Stimulated activated CD4-positive, alpha-beta T cell treated with anti-CD3 and anti-CD28 coated beads, Interleukin-1b, Interleukin-23, amount 100 ng/mL, for 1 hour (primary cell): ENCODE measurements around the gene SCAPER.
"Not testable (repeated sequence)": the region's sequence is repeated elsewhere in the genome, so short reads cannot be mapped to it uniquely, and the experiment has no call there.

ENCODE experiments used
- DNase-seq, 2 donors: peaks; one replicate each; pipeline ENCODE4 v3.0.0-alpha.2; 2020; ENCODE audit warnings: low read depth in 2 of 2

The SCAPER gene

GRCh38 chr15:76327191-76328105 is 577.7 kb downstream of the SCAPER start:
- DNase-seq = no peak

GRCh38 chr15:76325704-76326103 is 579.4 kb downstream of the SCAPER start:
- DNase-seq = no peak

GRCh38 chr15:76324066-76324465 is 581.1 kb downstream of the SCAPER start:
- no peak for DNase-seq

- no peak for DNase-seq
Measured at GRCh38 chr15:76321602-76322001, 583.5 kb downstream of the SCAPER start.

GRCh38 chr15:76321171-76321570 is 584.0 kb downstream of the SCAPER start:
- no peak for DNase-seq

GRCh38 chr15:76320012-76320411 is 585.1 kb downstream of the SCAPER start:
- no peak for DNase-seq

- no peak for DNase-seq
Measured at GRCh38 chr15:76313731-76314130, 591.4 kb downstream of the SCAPER start.

GRCh38 chr15:76313175-76313567 is 592.0 kb downstream of the SCAPER start:
- DNase-seq = not testable (repeated sequence)

GRCh38 chr15:76312540-76313174 is 592.5 kb downstream of the SCAPER start:
- no peak for DNase-seq

- DNase-seq = peak; percentile 69 to 74
Measured at GRCh38 chr15:76311100-76311953, 593.8 kb downstream of the SCAPER start, which contains the start of gene ETFA. Gene ETFA, minus strand, starts transcription at chr15:76311469. Its CDS starts 81 bp downstream, at chr15:76311388.

GRCh38 chr15:76310475-76311099 is 594.6 kb downstream of the SCAPER start:
- DNase-seq = no peak

GRCh38 chr15:76309601-76310330 is 595.4 kb downstream of the SCAPER start:
- DNase-seq = no peak

GRCh38 chr15:76303909-76304308 is 601.2 kb downstream of the SCAPER start:
- no peak for DNase-seq

GRCh38 chr15:76299786-76300185 is 605.4 kb downstream of the SCAPER start:
- no peak for DNase-seq

- DNase-seq = no peak
Measured at GRCh38 chr15:76298986-76299385, 606.2 kb downstream of the SCAPER start.

- DNase-seq = not testable (repeated sequence)
Measured at GRCh38 chr15:76297951-76298350, 607.2 kb downstream of the SCAPER start.
